ENCODE data around the gene RALGAPB.

RALGAPB gene

GRCh38 chr20:38617830-38618196 is 145.2 kb downstream of the RALGAPB start:
- DNase-seq: no peak

GRCh38 chr20:38620441-38620840 is 147.8 kb downstream of the RALGAPB start:
- DNase-seq: no peak

- no peak for DNase-seq
Observed at GRCh38 chr20:38623061-38623460, 150.4 kb downstream of the RALGAPB start.

- DNase-seq: no peak
Observed at GRCh38 chr20:38624084-38624483, 151.4 kb downstream of the RALGAPB start.

DNA sequence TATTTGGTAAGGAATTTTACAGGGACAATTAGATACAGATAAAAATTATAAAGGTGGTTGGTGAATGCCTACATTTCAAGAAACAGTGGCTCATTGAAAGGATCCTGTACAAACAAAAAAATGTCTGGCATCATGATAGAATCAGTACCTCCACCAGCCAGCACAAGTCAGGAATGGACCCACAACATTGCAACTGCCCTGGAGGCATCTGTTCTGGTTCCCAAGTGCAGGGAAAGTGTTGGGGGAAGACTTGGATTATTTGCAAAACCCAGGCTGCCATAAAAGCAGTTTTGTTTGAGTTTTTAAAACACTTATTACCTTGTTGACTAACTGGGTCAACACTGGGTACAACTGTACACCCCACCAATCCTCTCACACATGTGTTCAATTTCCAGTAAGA is 153.3 kb downstream of the RALGAPB start:
- no peak for DNase-seq

DNA sequence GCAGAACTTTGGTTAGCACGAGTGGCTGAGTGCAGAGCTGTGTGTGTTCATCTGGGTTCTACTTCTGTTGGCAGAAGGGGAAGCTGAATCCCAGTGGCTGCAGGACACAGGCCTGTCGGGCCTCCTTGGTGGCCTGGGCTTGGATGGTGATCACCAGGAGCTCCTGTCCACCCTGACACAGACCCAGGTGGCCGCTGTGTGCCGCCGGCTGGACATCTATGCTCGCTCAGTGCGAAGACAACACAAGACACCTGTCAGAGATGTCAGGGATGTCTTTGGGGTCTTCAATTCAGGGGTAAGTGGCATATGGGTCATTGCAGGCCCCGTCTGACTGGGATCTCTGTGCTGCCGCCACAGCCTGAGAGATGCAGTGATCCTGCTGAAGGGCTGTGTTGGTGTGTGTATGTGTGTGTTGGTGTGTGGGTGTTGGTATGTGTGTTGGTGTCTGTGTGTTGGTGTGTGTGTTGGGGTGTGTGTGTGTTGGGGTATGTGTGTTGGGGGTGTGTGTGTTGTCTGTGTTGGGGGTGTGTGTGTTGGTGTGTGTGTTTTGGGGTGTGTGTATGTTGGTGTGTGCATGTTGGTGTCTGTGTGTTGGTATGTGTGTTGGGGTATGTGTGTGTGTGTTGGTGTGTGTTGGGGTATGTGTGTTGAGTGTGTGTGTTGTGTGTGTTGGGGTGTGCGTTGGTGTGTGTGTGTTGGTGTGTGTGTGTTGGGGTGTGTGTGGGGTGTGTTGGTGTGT is 154.4 kb downstream of the RALGAPB start:
- no peak for DNase-seq
